ENCODE data around the gene ITGB4. TPM values are rescaled to one million over a fixed set of nuclear protein-coding genes. Genes with fewer than 3 reads are reported as not detected.

ITGB4 gene
- total RNA-seq, 2 experiments from 2014 or later: 0.69 to 1.8 TPM

DNA sequence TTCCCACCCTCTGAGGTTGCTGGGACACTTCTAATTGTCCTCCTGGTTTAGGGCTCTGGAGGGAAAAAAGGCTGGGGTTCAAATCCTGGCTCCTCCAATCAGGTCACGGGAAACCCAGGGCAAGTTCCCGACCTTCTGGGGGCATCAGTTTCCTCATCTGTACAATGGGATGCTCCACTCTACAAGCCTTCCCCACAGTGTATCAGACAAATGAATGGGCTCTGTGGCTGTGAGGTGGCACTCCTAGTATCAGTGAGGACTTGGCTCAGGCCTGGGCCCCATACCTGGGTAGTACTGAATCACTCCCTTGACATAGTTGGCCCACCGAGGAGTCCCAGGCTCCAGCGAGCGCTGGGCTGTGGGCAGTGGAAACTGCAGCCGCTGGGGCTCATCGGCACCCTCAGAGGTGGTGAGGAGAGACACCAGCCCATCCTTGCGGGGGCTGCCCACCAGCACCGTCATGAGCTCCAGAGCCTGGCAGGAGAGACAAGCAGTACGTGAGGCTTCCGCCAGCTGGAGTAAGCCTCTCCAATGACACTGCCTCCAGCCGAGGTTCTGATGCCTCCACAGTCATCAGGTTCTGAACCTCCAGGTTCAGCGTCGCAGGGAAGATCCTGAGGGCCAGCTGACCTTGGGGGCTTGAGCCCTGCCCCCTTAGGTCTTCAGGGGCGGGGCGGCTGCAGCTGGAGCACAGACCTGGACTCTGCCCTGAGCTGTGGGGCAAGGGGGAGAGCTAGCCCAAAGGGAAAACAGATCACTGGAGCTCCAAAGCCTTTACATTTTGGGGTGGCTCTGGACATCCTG, 42.6 kb downstream of the ITGB4 start:
- no peaks in the 10 kb centered on the region for H3K27me3 Mint-ChIP-seq
- TF ChIP-seq, protein P1, sequence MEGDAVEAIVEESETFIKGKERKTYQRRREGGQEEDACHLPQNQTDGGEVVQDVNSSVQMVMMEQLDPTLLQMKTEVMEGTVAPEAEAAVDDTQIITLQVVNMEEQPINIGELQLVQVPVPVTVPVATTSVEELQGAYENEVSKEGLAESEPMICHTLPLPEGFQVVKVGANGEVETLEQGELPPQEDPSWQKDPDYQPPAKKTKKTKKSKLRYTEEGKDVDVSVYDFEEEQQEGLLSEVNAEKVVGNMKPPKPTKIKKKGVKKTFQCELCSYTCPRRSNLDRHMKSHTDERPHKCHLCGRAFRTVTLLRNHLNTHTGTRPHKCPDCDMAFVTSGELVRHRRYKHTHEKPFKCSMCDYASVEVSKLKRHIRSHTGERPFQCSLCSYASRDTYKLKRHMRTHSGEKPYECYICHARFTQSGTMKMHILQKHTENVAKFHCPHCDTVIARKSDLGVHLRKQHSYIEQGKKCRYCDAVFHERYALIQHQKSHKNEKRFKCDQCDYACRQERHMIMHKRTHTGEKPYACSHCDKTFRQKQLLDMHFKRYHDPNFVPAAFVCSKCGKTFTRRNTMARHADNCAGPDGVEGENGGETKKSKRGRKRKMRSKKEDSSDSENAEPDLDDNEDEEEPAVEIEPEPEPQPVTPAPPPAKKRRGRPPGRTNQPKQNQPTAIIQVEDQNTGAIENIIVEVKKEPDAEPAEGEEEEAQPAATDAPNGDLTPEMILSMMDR (IDR thresholded peaks at IDR 0.05): no peak
- H3K36me3 Mint-ChIP-seq (ENCODE audit: low read depth): no peaks in the 10 kb centered on the region
- ATAC-seq: no peak
- CTCF ChIA-PET: interaction anchor here (0.7 to 8.7 kb wide), 24 partner anchors 9 to 241 kb away, joined by 3 to 92 read pairs (median 6); partner anchors contain the start of genes SMIM5, UNK and WBP2
- H3K4me1 Mint-ChIP-seq (ENCODE audit: low read depth): peaks cover 10% of the 10 kb centered on the region
- no peak for DNase-seq
- H3K4me3 Mint-ChIP-seq: peak overlapping the region; percentile 79
- peak overlapping the region; percentile 38 for H3K27ac Mint-ChIP-seq
- POLR2A ChIA-PET: interaction anchor here (0.6 to 11.2 kb wide), 7 partner anchors 10 to 80 kb away, joined by 3 to 215 read pairs (median 7); partner anchors contain the start of genes UNC13D and UNK
- H3K9me3 Mint-ChIP-seq: no peaks in the 10 kb centered on the region
- intact Hi-C loops (cut with micrococcal nuclease): no loop called here

DNA sequence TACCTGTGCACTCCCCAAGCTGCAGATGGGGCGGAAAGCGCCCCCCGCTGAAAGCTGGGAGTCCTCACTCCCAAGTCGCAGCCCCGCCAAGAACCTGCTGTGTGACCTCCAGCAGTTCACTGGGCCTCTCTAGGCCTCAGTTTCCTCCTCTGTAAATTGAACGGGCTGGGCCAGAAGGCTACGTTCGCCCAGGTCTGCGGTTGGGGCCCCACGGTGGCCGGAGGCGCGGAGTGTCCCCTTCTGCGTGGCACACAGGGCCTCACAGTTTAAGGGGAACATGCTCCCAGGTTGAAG, 43.1 kb downstream of the ITGB4 start:
- Mint-ChIP-seq H3K27ac (peak overlapping the region; percentile 78), H3K36me3 (ENCODE audit: low read depth) (no peaks in the 10 kb centered on the region), H3K4me1 (ENCODE audit: low read depth) (peaks cover 10% of the 10 kb centered on the region), H3K27me3 (no peaks in the 10 kb centered on the region), H3K4me3 (peak overlapping the region; percentile 79), H3K9me3 (no peaks in the 10 kb centered on the region)
- intact Hi-C loops (cut with micrococcal nuclease): no loop called here
- DNase-seq (no peak), ATAC-seq (no peak)
- TF ChIP-seq, protein P1 (IDR thresholded peaks at IDR 0.05): no peak
- CTCF ChIA-PET: interaction anchor here (0.7 to 8.7 kb wide), 27 partner anchors 9 to 241 kb away, joined by 3 to 92 read pairs (median 6); partner anchors contain the start of genes SMIM5, UNK and WBP2
- POLR2A ChIA-PET: interaction anchor here (0.5 to 11.2 kb wide), 8 partner anchors 11 to 518 kb away, joined by 3 to 215 read pairs (median 6); partner anchors contain the start of genes UNC13D and UNK

DNA sequence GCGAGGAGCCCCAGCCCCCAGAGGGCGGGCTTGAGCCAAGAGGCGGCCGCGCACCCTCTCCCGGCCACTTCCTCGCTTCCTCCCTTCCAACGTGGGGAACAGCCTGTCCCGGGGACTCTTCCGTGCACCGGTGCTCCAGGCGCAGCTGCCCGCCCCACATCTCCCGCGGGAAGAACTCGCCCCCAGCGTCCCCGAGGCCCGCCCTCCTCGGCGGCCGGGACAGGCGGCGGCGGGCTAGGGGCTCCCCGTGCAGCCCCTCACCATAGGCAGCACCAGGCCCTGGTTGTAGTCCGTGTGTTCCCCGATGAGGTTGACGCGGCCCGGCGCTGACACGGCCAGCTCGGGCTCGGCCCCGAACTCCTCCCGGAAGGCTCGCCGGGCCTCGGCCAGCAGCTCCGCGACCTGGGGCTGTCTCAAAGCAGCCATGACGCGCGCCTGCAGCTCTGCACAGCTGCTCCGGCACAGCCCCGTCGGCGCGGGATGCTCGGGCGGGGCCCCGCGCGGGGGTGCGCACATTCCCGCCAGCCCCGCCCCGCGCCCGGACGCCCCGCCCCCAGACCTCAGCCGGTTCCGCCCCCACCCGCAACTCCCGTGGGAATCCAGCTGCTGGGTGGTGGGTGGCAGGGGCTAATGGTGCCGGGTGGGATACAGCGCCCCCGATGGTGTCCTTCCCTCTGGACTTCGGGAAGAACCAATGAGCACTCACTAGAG, 43.6 kb downstream of the ITGB4 start, which contains the start of gene GALK1:
GALK1 (minus strand) TSS at position 482 of the 711 bp plus-strand sequence; CDS start at position 426, 56 bp downstream.
- Mint-ChIP-seq H3K4me1 (ENCODE audit: low read depth) (peaks cover 10% of the 10 kb centered on the region), H3K9me3 (no peaks in the 10 kb centered on the region), H3K27ac (peak within 1 kb of the TSS; percentile 78), H3K4me3 (peak within 1 kb of the TSS; percentile 79), H3K27me3 (no peaks in the 10 kb centered on the region), H3K36me3 (ENCODE audit: low read depth) (no peaks in the 10 kb centered on the region)
- intact Hi-C loops (cut with micrococcal nuclease): no loop called here
- ATAC-seq (peak; percentile 96), DNase-seq (peak; percentile 81)
- POLR2A ChIA-PET: interaction anchor here (0.5 to 11.2 kb wide), 10 partner anchors 11 to 518 kb away, joined by 3 to 215 read pairs (median 4); partner anchors contain the start of genes UNC13D and UNK
- TF ChIP-seq, protein P1 (IDR thresholded peaks at IDR 0.05): peak; percentile 78
- CTCF ChIA-PET: interaction anchor here (0.7 to 8.7 kb wide), 27 partner anchors 8 to 250 kb away, joined by 3 to 92 read pairs (median 4); partner anchors contain the start of genes TRIM65, UNK and WBP2

DNA sequence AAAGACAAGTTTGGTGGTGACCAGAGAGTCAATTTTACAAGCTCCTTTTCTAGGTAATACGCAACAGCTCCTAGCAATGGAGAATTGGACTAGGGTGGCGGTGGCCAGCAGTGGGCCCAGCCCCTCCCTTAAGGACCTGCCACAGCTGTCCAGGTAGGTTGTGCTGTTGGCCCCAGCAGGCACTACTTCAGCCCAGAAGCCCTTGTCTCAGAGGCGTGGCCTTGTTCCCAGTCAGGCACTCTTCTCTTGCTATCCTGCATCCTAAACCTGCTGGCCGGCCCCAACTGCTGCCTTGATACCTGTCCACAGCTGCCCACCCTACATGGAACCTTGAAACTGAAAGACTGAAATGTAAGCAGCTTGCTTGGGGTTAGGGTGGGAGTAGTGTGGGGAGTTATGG, 44.7 kb downstream of the ITGB4 start:
- ChIA-PET CTCF (interaction anchor here (1.0 to 8.7 kb wide), 12 partner anchors 11 to 239 kb away, joined by 3 to 92 read pairs (median 13); partner anchors contain the start of gene TRIM65), POLR2A (interaction anchor here (2.3 to 11.2 kb wide), 4 partner anchors 10 to 78 kb away, joined by 7 to 215 read pairs (median 18); partner anchors contain the start of genes UNC13D and UNK)
- Mint-ChIP-seq H3K9me3 (no peaks in the 10 kb centered on the region), H3K27ac (no peak overlapping the region), H3K4me3 (no peak overlapping the region), H3K36me3 (ENCODE audit: low read depth) (no peaks in the 10 kb centered on the region), H3K4me1 (ENCODE audit: low read depth) (peaks cover 10% of the 10 kb centered on the region), H3K27me3 (no peaks in the 10 kb centered on the region)
- no peak for DNase-seq
- TF ChIP-seq, protein P1 (IDR thresholded peaks at IDR 0.05): no peak
- intact Hi-C loops (cut with micrococcal nuclease): no loop called here
- ATAC-seq: no peak
